RWPE2 (cell line): ENCODE data around the gene ERFE.

Experiments used
- ATAC-seq: fragments of 200-7000 bp; cut with Tn5 transposase; 3 replicates; pipeline ENCODE4 v1.9.1; 2021; ENCODE audit warnings: low read depth
- DNase-seq: peaks from one replicate; pipeline ENCODE4 v3.0.0-alpha.2; 2020; ENCODE audit warnings: low spot score
- H3K27ac ChIP-seq: fragments of 450-650 bp; 2 replicates; pipeline ENCODE4 v1.5.1; 2017; ENCODE audit warnings: mild to moderate bottlenecking; ENCODE audit not compliant: poor library complexity, severe bottlenecking
- H3K27me3 ChIP-seq: fragments of 250-450 bp; sonication (Bioruptor Pico); 2 replicates; pipeline ENCODE4 v1.5.1; 2021; ENCODE audit warnings: mild to moderate bottlenecking, moderate library complexity; ENCODE audit not compliant: insufficient read depth, poor library complexity, severe bottlenecking
- H3K36me3 ChIP-seq: fragments of 250-450 bp; sonication (Bioruptor Pico); 2 replicates; pipeline ENCODE4 v1.5.1; 2020; ENCODE audit warnings: low read depth, mild to moderate bottlenecking, moderate library complexity
- H3K4me1 ChIP-seq: fragments of 250-450 bp; sonication (Bioruptor Pico); 2 replicates; pipeline ENCODE4 v1.5.1; 2021; ENCODE audit warnings: mild to moderate bottlenecking, moderate library complexity; ENCODE audit not compliant: insufficient read depth, poor library complexity, severe bottlenecking
- H3K4me3 ChIP-seq: fragments of 250-450 bp; sonication (Bioruptor Pico); 2 replicates; pipeline ENCODE4 v1.5.1; 2021; ENCODE audit warnings: mild to moderate bottlenecking, moderate library complexity; ENCODE audit not compliant: severe bottlenecking
- H3K9me3 ChIP-seq: fragments of 250-450 bp; sonication (Bioruptor Pico); 2 replicates; pipeline ENCODE4 v1.5.1; 2021; ENCODE audit warnings: mild to moderate bottlenecking, moderate library complexity; ENCODE audit not compliant: severe bottlenecking
- CTCF ChIP-seq: fragments of 450-650 bp; IDR thresholded peaks from one replicate; pipeline ENCODE4 v1.5.1; 2017; ENCODE audit warnings: mild to moderate bottlenecking, moderate library complexity; ENCODE audit not compliant: poor library complexity, severe bottlenecking

The ERFE gene

DNA sequence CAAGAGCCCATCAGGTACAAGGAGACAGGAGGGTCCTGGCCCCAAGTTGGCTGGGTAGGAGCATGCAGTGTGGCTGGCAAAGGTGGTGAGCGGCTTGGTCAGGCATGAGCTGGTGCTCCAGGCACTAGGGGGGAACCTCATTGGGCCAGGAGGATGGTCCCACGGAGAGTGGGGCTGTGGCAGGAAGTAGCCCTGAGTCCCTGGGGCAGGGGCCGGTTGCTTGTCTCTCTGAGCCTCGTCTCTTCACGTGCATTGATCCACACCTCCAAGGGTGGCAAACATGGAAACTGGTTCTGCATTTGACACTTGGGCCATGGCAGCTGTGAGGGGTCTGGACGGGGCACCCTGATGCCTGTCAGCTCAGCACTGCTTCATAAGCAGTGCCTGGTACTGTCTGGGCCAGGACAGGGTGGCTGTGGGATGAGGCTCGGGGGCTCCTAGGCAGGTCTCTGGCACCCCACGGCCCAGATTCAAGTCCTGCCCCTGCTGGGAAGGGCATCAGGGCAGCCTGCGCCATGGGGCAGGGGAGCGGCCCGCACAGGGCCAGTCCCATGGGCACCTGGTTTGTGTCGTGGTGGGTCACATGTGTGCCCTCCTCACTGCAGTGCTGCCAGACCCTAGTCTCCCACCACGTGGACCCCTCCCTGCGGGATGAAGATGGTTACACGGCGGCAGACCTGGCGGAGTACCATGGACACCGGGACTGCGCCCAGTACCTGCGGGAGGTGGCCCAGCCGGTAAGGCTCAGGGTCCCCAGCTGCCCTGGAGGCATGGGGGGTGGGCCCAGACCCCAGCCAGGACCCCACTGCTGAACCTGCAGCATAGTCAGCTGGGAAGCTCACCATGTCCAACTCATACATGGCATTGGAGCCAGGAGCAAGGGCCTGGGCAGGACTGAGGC lies 42.2 kb upstream of the ERFE start:
- H3K9me3 ChIP-seq, result peaks cover 9% of the 10 kb centered on the region
- TF ChIP-seq CTCF, result no peak
- DNase-seq, result peak; percentile 47
- no peak overlapping the region for H3K4me3 ChIP-seq
- no peaks in the 10 kb centered on the region for H3K36me3 ChIP-seq
- H3K27ac ChIP-seq, result no peak overlapping the region
- ATAC-seq, result no peak
- H3K27me3 ChIP-seq, result peaks cover 10% of the 10 kb centered on the region
- no peaks in the 10 kb centered on the region for H3K4me1 ChIP-seq

DNA sequence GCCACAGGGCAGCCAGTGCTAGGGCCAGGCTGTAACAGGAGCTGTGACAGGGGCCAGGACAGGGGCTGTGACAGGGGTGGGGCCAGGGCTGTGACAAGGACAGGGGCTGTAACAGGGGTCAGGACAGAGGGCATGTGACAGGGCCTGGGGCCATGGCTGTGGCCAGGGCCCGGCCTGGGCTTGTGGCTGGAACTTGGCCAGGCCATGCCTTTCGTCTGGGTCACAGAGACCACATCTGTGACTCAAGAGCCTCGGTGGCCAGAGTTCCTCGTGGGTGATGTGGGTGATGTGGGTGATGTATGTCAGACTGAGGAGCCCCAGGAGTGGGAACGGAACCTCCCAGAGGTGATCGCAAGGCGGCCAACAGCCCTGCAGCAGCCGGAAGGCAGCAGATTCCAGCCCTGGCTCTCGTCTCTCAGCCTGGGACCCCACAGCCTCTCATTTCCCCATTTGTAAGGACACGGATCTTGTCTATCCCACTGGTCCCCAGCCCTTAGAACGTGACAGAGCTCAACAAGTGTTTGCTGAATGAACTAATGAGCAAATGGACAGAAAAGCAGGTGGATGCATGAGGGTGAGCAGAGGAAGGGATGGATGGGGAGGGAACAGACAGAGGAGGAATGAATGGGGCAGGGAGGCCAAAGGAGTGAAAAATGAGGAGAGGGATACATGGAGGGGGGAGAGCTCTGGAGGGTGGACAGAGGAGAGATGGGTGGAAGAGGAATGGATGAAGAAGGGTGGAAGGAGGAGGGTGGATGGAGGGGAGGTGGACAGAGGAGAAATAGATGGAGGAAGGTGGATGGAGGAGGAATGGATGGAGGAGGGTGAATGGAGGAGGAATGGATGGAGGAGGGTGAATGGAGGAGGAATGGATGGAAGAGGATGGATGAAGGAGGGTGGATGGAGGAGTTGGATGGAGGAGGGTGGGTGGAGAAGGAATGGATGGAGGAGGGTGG lies 41.3 kb upstream of the ERFE start:
- Histone ChIP-seq H3K27me3 (peaks cover 10% of the 10 kb centered on the region), H3K36me3 (no peaks in the 10 kb centered on the region), H3K27ac (no peak overlapping the region), H3K4me3 (no peak overlapping the region), H3K9me3 (peaks cover 2% of the 10 kb centered on the region), H3K4me1 (no peaks in the 10 kb centered on the region)
- ATAC-seq (no peak; the same call in 2 of the 3 replicates), DNase-seq (no peak)
- TF ChIP-seq CTCF, result no peak

GRCh38 chr2:238119756-238120462 lies 38.9 kb upstream of the ERFE start:
- Histone ChIP-seq H3K27me3 (peaks cover 10% of the 10 kb centered on the region), H3K9me3 (no peaks in the 10 kb centered on the region), H3K36me3 (no peaks in the 10 kb centered on the region), H3K4me3 (no peak overlapping the region), H3K27ac (no peak overlapping the region), H3K4me1 (no peaks in the 10 kb centered on the region)
- DNase-seq (no peak), ATAC-seq (no peak)
- TF ChIP-seq CTCF, result no peak

DNA sequence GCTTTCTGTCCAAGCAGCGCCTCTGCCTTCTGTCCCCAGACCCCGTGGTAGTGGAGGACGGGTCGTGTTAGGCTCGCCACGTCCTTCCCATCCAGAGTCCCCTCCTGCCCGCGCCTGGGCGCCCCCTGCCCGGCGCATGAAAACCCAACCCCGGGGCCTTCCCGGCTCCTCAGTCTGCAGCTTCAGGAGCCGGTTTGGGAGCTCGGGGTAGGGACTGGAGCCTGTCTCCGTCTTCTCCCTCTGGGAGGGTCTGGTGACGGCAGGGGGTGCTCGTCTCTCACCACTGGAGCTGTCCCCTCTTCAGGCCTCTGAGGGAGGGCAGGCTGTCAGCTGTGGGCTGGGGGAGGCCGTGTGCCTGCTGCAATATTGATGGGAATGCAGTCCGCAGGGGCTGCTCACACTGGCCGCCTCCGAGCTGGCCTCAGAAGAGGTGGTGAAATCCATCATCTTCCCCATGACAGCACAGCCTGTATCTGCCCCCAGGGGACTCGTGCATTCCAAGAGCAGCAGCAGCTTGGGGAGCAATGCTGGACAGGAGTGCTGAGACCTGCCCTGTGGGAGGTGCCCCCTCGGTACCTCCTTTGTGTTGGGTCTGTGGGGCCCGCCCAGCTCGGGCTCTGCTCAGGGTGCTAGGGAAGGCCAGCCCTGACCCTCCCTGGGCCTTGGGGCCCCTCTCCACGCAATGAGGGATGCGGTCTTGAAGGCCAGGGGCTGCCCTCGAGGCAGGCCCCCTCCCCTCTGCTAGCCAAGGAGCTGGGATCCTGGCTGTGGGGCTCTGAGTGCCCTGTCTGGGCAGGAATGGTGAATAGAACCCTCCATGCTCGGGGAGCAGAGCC lies 38.1 kb upstream of the ERFE start:
- no peaks in the 10 kb centered on the region for H3K9me3 ChIP-seq
- no peak for TF ChIP-seq CTCF
- no peak overlapping the region for H3K4me3 ChIP-seq
- H3K36me3 ChIP-seq, result no peaks in the 10 kb centered on the region
- H3K27ac ChIP-seq, result no peak overlapping the region
- H3K4me1 ChIP-seq, result no peaks in the 10 kb centered on the region
- H3K27me3 ChIP-seq, result peaks cover 10% of the 10 kb centered on the region
- ATAC-seq (peak; percentile 37; the same call in 2 of the 3 replicates), DNase-seq (no peak)
